Upper lobe of right lung (tissue), 1 donor: ENCODE measurements around the gene ONECUT3. TPM values are rescaled to one million over a fixed set of nuclear protein-coding genes. Genes with fewer than 3 reads are reported as not detected.
"Not testable (repeated sequence)": the region's sequence is repeated elsewhere in the genome, so short reads cannot be mapped to it uniquely, and the experiment has no call there.

ENCODE experiments used
- ATAC-seq: fragments of 200-7000 bp; cut with Tn5 transposase; one replicate; pipeline ENCODE4 v1.9.1; 2020; ENCODE audit warnings: mild to moderate bottlenecking, moderate library complexity
- DNase-seq: peaks from one replicate; pipeline ENCODE4 v3.0.0-alpha.2; 2020
- H3K27ac ChIP-seq: fragments of 200-600 bp; one replicate; pipeline ENCODE4 v1.8.0; 2022
- H3K27me3 ChIP-seq: fragments of 200-600 bp; one replicate; pipeline ENCODE4 v1.8.0; 2022; ENCODE audit warnings: mild to moderate bottlenecking
- H3K36me3 ChIP-seq: fragments of 200-600 bp; one replicate; pipeline ENCODE4 v1.8.0; 2022
- H3K4me1 ChIP-seq: fragments of 200-600 bp; one replicate; pipeline ENCODE4 v1.8.0; 2022
- H3K4me3 ChIP-seq: fragments of 200-600 bp; one replicate; pipeline ENCODE4 v1.8.0; 2022; ENCODE audit warnings: mild to moderate bottlenecking
- H3K9me3 ChIP-seq: fragments of 200-600 bp; one replicate; pipeline ENCODE4 v1.8.0; 2022
- intact Hi-C: fragments of 100-400 bp; cut with DNase I; formaldehyde crosslinking; loops from one replicate; pipeline ENCODE4 v1.11.0; 2022
- long read RNA-seq: library from polyadenylated mRNA; unstranded; transcript quantifications from one replicate; pipeline ENCODE4 v2.0.0, GENCODE V29; 2021
- total RNA-seq: library from RNA; stranded (reverse); fragmentation: NEBNext Ultra II Directional; extraction: Animal tissue kit (Norgen Biotek cat#: 25700); gene quantifications from one replicate; pipeline ENCODE4 v1.2.1, GENCODE V29; 2021
- TF ChIP-seq, protein P1 (sequence below): fragments of 200-600 bp; IDR thresholded peaks from one replicate; pipeline ENCODE4 v1.8.0; 2022; ENCODE audit warnings: antibody characterized with exemption
- donor health status: DM: no; HTN: yes; CAD: no; lungs with severe emphysema.

Gene ONECUT3
- not detected for total RNA-seq
- long read RNA-seq = 0 reads

DNA sequence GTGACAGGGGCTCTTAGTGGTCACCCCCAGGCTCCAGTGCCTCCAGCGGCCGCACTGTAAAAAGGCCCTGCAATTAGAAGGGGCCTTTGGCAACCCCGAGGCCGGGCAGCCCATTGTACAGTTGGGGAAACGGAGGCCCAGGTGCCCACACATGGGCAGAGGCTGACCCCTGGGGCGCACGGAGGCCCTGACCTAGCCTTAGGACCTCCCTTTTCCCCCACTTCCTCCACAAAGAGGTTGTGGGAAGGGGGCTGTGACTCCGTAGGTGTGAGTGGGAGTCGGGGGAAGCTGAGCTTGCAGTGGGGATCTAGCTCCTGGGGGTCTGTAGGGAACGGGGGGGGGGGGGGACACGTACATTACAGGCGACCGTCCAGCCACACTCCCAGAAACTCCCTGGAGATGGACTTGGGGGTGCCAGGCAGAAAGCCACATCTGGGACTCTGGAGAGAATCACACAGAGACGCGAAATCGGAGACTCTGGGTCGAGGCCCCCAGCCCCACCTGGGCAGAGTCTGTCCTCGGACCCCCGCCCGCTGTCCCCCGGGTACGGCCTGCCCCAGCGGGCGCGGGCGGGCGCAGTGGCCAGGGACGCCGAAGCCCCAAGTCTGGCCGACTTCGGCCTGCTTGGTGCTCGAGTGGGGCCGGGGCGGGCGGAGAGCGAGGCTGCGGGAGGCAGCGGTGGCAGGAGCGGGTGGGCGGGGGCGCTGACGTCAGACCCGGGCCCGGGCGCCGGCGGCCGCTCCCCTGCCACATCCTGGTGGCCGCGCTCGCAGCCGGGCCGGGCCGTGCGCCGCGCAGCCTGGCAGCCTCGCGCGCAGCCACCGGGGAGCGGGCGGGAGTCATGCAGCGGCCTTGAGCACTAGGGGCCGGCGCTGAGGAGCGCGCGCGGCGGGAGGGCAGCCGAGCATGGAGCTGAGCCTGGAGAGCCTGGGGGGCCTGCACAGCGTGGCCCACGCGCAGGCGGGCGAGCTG, at the start of gene ONECUT3:
Gene ONECUT3, plus strand, starts transcription at position 750 of the 972 bp plus-strand sequence. Its CDS starts 157 bp downstream, at position 907.
- intact Hi-C loops = no loop called here
- Histone ChIP-seq H3K27ac (no peak within 1 kb of the TSS), H3K4me3 (no peak within 1 kb of the TSS), H3K36me3 (no peaks in the 10 kb centered on the region), H3K4me1 (peaks cover 15% of the 10 kb centered on the region), H3K27me3 (peaks cover 84% of the 10 kb centered on the region), H3K9me3 (no peaks in the 10 kb centered on the region)
- no peak for ATAC-seq
- TF ChIP-seq, protein P1, sequence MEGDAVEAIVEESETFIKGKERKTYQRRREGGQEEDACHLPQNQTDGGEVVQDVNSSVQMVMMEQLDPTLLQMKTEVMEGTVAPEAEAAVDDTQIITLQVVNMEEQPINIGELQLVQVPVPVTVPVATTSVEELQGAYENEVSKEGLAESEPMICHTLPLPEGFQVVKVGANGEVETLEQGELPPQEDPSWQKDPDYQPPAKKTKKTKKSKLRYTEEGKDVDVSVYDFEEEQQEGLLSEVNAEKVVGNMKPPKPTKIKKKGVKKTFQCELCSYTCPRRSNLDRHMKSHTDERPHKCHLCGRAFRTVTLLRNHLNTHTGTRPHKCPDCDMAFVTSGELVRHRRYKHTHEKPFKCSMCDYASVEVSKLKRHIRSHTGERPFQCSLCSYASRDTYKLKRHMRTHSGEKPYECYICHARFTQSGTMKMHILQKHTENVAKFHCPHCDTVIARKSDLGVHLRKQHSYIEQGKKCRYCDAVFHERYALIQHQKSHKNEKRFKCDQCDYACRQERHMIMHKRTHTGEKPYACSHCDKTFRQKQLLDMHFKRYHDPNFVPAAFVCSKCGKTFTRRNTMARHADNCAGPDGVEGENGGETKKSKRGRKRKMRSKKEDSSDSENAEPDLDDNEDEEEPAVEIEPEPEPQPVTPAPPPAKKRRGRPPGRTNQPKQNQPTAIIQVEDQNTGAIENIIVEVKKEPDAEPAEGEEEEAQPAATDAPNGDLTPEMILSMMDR = no peak
- DNase-seq = no peak

DNA sequence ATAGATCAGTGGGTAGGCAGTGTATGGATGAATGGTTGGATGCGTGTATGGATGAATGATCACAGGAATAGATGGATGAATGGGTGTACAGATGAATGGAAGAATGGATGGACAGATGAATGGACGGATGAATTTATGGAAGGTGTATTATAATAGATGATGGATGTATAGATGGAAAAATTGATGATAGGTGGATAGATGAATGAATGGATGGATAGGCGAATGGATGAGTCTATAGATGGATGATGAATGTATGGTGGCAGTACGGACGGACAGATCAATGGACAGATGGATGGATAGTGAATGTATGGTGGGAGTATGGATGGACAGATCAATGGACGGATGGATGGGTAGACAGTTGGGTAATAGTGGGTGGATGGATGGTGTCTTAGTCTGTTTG, 49.0 kb upstream of the ONECUT3 start:
- TF ChIP-seq, protein P1 = no peak
- Histone ChIP-seq H3K4me3 (no peak overlapping the region), H3K9me3 (no peaks in the 10 kb centered on the region), H3K4me1 (no peaks in the 10 kb centered on the region), H3K36me3 (no peaks in the 10 kb centered on the region), H3K27ac (no peak overlapping the region), H3K27me3 (peaks cover 40% of the 10 kb centered on the region)
- ATAC-seq = no peak
- DNase-seq = no peak
- intact Hi-C loops = no loop called here

DNA sequence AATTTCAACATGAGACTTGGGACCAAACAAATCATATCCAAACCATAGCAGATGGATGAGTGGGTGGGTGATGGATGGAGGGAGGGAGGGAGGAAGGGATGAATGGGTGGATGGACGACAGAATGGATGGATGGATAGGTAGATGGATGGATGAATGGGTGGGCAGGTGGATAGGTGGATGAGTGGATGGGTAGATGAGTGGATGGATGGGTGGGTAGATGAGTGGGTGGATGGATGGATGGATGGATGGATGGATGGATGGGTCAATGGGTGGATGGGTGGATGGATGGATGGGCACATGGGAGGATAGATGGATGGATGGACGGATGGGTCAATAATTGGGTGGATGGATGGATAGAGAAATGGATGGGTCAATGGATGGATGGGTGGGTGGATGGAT, 47.9 kb upstream of the ONECUT3 start:
- intact Hi-C loops = no loop called here

DNA sequence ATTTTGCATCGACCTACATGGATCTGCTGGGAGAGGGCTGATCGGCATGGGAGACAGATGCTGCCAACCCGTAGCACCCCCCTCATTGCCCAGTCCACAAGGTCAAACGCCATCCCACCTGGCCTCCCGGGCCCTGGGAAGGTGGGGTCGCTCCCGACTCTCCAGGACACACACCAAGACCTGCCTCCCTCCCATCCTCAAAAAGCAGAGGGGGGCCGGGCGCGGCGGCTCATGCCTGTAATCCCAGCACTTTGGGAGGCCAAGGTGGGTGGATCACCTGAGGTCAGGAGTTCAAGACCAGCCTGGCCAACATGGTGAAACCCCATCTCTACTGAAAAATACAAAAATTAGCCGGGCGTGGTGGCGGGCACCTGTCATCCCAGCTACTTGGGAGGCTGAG, 46.7 kb upstream of the ONECUT3 start:
- intact Hi-C loops, H3K36me3 ChIP-seq, DNase-seq, H3K4me3 ChIP-seq, H3K4me1 ChIP-seq, ATAC-seq, H3K27ac ChIP-seq, H3K9me3 ChIP-seq: not testable (repeated sequence)
- peaks cover 24% of the 10 kb centered on the region for H3K27me3 ChIP-seq

More for the DNA sequence above, 47.9 kb upstream of the ONECUT3 start:
- H3K4me3 ChIP-seq = no peak overlapping the region
- peaks cover 36% of the 10 kb centered on the region for H3K27me3 ChIP-seq
- DNase-seq = no peak
- H3K4me1 ChIP-seq = no peaks in the 10 kb centered on the region
- no peaks in the 10 kb centered on the region for H3K36me3 ChIP-seq
- H3K27ac ChIP-seq = no peak overlapping the region
- H3K9me3 ChIP-seq = no peaks in the 10 kb centered on the region
- TF ChIP-seq, protein P1 = no peak
- ATAC-seq = no peak

DNA sequence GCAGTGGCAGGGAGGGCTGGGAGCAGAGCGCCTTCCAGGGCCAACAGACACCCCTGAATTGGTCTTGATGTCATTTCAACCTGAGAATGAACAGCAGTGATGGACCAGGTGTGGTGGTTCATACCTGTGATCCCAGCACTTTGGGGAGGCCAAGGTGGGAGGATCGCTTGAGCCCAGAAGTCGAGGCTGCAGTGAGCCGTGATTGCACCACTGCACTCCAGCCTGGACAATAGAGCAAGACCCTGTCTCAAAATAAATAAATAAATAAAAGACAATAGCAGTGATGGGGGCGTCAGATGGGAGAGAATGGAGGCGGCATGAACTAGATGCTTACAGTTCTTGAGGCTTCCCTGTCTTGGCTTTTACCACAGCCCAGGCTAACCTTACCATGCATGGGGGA, 46.1 kb upstream of the ONECUT3 start:
- TF ChIP-seq, protein P1 = no peak
- peaks cover 19% of the 10 kb centered on the region for H3K27me3 ChIP-seq
- intact Hi-C loops = no loop called here
- H3K4me1 ChIP-seq = no peaks in the 10 kb centered on the region
- no peak for ATAC-seq
- no peak for DNase-seq
- no peak overlapping the region for H3K27ac ChIP-seq
- no peaks in the 10 kb centered on the region for H3K36me3 ChIP-seq
- no peak overlapping the region for H3K4me3 ChIP-seq
- no peaks in the 10 kb centered on the region for H3K9me3 ChIP-seq

DNA sequence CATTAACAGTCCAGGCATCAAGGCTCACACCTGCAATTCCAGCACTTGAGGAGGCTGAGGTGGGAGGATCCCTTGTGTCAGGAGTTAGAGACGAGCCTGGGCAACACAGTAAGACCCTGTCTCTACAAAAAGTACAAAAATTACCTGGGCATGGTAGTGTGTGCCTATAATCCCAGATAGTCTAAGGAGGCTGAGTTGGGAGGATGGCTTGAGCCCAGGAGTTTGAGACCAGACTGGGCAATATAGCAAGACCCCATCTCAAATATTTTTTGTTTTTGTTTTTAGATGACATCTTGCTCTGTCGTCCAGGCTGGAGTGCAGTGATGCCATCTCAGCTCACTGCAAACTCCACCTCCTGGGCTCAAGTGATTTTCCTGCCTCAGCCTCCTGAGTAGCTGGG, 40.1 kb upstream of the ONECUT3 start:
- H3K4me1 ChIP-seq = no peaks in the 10 kb centered on the region
- peaks cover 52% of the 10 kb centered on the region for H3K27me3 ChIP-seq
- H3K4me3 ChIP-seq = no peak overlapping the region
- no peak for DNase-seq
- TF ChIP-seq, protein P1 = no peak
- no peaks in the 10 kb centered on the region for H3K36me3 ChIP-seq
- no peaks in the 10 kb centered on the region for H3K9me3 ChIP-seq
- intact Hi-C loops = no loop called here
- H3K27ac ChIP-seq = no peak overlapping the region
- no peak for ATAC-seq
